Measurements from ENCODE around the gene ATP8A1.
A peak's percentile ranks its signal among the peaks of the same experiment; 100 is the strongest.

Gene ATP8A1

GRCh38 chr4:42562016-42562415 lies 94.9 kb downstream of the ATP8A1 start:
- DNase-seq = no peak

GRCh38 chr4:42561031-42561430 lies 95.9 kb downstream of the ATP8A1 start:
- DNase-seq = no peak

GRCh38 chr4:42560467-42560861 lies 96.4 kb downstream of the ATP8A1 start:
- DNase-seq = no peak

DNA sequence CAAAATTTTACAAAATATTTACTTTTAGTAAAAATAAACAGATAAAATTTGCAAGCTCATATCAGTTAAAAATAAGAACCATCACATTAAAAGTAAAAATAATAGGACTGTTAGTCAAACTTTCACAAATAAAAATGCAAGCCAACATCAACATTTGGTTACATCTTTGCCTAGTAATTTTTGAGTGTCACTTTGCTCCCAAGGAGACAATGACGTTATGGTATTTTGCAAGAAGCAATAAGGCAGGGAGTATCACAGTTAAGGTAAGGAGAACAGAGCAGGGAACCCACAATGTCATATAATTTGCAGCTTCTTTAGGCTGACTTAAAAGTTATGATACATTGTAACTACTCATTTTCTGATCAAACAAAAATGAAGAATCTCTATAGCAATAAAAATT lies 98.7 kb downstream of the ATP8A1 start:
- DNase-seq = no peak

DNA sequence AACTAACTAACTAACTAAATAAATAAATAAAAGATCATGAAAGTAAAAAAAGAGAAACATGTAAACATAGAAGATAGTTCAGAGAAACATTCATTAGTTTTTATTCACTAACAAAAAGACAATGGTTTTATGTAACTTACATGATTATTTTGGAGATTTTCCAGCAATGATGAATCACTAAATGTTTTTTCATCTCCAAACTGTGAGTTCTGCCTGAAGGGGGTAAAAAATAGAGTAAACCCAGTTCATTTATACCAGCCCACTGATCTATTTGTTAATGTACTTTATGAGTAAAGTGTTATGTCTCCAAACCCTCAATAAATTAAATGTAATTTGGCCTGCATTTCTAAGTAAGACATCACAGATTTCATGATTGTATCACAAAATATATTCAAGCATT lies 101.1 kb downstream of the ATP8A1 start:
- DNase-seq = no peak

GRCh38 chr4:42554072-42554471 lies 102.8 kb downstream of the ATP8A1 start:
- no peak for DNase-seq

- DNase-seq = no peak
These were observed 107.0 kb downstream of the ATP8A1 start for GRCh38 chr4:42549896-42550295.

GRCh38 chr4:42547805-42548204 lies 109.1 kb downstream of the ATP8A1 start:
- DNase-seq = no peak

GRCh38 chr4:42543762-42544161 lies 113.1 kb downstream of the ATP8A1 start:
- no peak for DNase-seq

GRCh38 chr4:42543126-42543525 lies 113.8 kb downstream of the ATP8A1 start:
- DNase-seq = no peak

- no peak for DNase-seq
These were observed 115.3 kb downstream of the ATP8A1 start for GRCh38 chr4:42541647-42542046.

DNA sequence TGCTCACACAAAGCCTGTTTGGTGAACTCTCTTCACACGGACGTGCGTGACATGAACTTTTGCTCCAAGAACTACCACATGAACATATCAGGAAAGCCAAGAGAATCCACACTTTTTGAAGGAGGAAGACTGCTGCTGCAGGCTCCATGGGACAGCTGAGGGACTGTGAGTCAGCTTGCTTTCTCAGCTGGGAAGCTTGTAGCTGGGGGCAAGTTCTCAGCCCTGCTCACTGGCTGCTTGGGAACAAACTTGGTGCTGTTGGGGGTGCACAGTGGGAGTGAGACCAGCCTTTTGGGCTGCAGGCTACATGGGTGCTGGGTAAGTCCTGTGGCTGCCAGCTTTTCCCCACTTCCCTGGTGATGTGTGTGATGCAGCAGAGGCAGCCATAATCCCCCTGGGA lies 123.9 kb downstream of the ATP8A1 start:
- DNase-seq = no peak

DNA sequence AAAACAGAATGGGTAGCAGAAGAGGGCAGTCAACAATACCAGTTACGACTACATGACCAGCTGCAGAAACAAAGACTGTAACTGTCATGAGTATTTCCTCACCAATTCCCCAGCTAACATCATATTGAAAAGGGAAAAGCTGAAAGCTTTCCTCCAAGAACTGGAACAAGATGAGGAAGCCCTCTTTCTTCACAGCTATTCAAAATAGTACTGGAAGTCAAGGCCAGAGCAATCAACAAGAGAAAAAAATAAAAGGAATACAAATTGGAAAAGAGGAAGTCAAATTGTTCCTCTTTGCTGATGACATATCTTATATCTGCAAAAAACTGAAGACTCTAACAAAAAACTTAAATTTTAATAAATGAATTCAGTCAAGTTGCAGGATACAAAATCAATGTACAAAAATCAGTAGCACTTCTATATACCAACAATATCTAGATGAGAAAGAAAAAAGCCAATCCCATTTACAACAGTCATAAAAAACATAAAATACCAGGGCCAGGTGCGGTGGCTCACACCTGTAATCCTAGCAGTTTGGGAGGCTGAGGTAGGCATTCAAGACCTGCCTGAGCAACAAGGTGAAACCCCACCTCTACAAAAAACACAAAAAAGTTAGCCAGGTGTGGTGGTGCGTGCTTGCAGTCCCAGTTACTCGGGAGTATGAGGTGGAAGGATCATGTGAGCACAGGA lies 125.4 kb downstream of the ATP8A1 start:
- DNase-seq = no peak

GRCh38 chr4:42523066-42523718 lies 133.7 kb downstream of the ATP8A1 start:
- DNase-seq = no peak

- peak; percentile 12 to 48 for DNase-seq
These were observed 137.0 kb downstream of the ATP8A1 start for GRCh38 chr4:42519803-42520417.

GRCh38 chr4:42515156-42515884 lies 141.6 kb downstream of the ATP8A1 start:
- no peak for DNase-seq

GRCh38 chr4:42513748-42514492 lies 143.0 kb downstream of the ATP8A1 start:
- DNase-seq = no peak

DNA sequence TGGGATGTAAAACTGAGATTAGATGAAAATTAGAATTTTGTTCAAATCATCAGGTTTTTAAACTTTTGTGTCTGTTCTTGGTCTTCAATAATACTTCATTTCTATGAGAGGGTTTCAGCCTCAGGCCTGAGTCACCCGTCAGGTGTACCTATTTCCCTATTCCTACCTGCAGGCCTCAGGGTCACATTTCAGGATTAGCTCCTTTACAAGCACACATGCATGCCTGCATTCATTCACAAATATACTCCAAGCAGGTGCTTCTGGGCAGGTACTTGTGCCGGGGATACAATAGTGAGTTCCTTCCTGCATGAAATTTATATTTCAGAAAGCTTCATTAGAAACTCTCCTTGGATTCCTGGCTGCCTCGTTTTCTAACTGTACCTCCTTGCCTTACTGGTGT lies 144.7 kb downstream of the ATP8A1 start:
- no peak for DNase-seq

DNA sequence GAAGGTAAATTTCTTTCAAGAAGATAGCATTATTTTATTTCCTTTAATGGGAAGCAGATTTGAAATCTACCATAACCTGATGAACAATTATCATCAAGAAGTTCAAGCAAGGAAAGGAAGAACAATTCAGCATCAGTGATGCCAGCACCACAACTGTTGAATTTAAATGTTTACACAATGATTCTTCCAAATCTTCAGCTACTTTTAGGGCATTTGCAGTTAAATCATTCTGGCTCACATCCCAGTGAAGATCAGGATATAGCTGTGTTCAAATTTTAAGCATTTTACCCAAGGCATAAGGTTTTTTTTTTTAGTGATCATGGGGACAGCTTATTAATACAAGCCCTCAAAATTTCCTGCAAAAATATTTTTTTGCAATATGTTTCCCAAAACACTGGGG lies 146.7 kb downstream of the ATP8A1 start:
- no peak for DNase-seq

- no peak for DNase-seq
These were observed 155.1 kb downstream of the ATP8A1 start for GRCh38 chr4:42501624-42502401.

GRCh38 chr4:42498040-42498439 lies 158.9 kb downstream of the ATP8A1 start:
- no peak for DNase-seq

Measured in activated CD4-positive, alpha-beta T cell treated with anti-CD3 and anti-CD28 coated beads for 4 hours (primary cell).